RWPE1 (cell line): ENCODE results near the gene ATXN1.

Experiments used
- CTCF ChIA-PET: fragments of 350-600 bp; sonication (Branson Sonifier 250); formaldehyde crosslinking; extraction: SDS; loops from one replicate; lab custom pipeline; 2021; lab: Yijun Ruan, JAX
- POLR2A ChIA-PET: fragments of 400-600 bp; formaldehyde crosslinking; extraction: SDS; loops from one replicate; lab custom pipeline; 2020; ENCODE audit warnings: antibody characterized with exemption; ENCODE audit not compliant: low non-redundant PET; lab: Yijun Ruan, JAX
- DNase-seq: peaks from one replicate; pipeline ENCODE4 v3.0.0; 2012; ENCODE audit warnings: low spot score
- H3K27ac ChIP-seq: fragments of 450-650 bp; 2 replicates; pipeline ENCODE4 v1.5.1; 2017
- TF ChIP-seq, protein P1 (sequence below): fragments of 450-650 bp; conservative IDR thresholded peaks from 2 replicates; pipeline ENCODE4 v1.5.1; 2017; ENCODE audit warnings: low read depth, mild to moderate bottlenecking

Gene ATXN1

DNA sequence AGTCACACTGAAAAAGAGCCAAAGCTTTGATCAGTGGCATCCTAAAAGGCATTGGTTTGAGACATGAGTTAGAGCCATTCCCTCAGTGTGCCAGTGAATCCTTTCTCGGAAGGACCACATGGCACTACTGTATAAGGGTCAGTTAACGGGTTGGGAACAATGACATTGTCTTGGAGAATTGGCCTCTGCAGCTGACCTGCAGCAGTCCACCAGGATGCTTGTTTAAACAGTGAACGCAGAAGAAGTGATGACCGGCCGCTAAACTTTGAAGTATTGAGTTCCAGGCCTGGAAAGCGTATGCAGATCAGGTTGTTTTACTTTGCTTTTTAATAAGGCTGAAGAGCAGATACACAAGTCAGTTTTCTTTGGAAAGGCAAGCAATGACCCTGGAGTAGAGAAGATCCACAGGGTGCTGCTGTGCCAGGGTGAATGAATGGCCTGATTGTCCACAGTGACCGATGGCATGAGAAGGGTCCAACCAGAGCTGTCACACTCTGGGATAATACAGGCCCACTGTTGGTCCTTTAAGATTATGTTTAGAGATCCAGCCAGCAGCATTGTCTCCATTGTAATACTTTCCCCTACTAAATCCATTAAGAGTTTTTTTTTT, 465.1 kb downstream of the ATXN1 start:
- TF ChIP-seq, protein P1, sequence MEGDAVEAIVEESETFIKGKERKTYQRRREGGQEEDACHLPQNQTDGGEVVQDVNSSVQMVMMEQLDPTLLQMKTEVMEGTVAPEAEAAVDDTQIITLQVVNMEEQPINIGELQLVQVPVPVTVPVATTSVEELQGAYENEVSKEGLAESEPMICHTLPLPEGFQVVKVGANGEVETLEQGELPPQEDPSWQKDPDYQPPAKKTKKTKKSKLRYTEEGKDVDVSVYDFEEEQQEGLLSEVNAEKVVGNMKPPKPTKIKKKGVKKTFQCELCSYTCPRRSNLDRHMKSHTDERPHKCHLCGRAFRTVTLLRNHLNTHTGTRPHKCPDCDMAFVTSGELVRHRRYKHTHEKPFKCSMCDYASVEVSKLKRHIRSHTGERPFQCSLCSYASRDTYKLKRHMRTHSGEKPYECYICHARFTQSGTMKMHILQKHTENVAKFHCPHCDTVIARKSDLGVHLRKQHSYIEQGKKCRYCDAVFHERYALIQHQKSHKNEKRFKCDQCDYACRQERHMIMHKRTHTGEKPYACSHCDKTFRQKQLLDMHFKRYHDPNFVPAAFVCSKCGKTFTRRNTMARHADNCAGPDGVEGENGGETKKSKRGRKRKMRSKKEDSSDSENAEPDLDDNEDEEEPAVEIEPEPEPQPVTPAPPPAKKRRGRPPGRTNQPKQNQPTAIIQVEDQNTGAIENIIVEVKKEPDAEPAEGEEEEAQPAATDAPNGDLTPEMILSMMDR = no peak
- POLR2A ChIA-PET = no interaction called here
- DNase-seq = no peak
- no peak overlapping the region for H3K27ac ChIP-seq
- CTCF ChIA-PET = interaction anchor here (0.7 kb wide), 1 partner anchor 20 kb away, joined by 4 read pairs; no protein-coding TSS in a partner anchor

DNA sequence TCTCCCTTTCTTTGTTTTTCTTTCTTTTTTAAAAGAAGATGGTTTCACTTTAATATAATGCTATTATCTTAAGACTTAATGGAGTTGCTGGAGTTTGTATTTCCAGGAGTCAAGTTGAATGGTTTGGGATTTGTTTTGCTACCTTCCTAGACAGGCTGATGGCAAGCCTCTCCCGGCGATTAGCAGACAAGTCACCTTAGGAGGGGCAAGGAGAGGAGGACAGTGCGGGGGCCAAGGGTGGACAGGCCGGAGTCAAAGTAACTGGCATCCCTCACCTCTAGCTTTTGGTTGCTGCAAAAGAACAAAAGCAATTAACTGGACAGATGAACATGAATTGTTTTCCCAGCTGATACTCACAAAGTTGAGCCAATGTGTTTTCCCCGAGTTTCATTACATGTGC, 465.8 kb downstream of the ATXN1 start:
- CTCF ChIA-PET = no interaction called here
- TF ChIP-seq, protein P1 = no peak
- POLR2A ChIA-PET = no interaction called here
- H3K27ac ChIP-seq = no peak overlapping the region
- no peak for DNase-seq

DNA sequence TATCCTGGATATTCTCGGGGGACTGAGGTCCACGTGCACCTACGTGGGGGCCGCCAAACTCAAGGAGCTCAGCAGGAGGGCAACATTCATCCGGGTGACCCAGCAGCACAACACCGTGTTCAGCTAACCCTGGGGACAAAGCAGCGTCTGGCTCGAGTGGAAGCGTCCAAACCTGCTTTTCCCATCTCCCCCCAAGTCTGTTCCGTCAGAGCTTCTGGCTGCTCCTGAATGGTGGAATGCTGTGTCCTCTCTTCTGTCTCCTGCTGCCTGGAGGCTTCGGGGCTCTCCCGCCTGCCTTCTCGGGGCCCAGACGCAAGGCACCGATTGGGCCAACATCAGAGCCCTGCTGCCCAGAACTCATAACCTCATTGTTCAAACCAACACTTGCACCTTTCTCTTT, 466.2 kb downstream of the ATXN1 start:
- TF ChIP-seq, protein P1 = no peak
- CTCF ChIA-PET = no interaction called here
- POLR2A ChIA-PET = no interaction called here

DNA sequence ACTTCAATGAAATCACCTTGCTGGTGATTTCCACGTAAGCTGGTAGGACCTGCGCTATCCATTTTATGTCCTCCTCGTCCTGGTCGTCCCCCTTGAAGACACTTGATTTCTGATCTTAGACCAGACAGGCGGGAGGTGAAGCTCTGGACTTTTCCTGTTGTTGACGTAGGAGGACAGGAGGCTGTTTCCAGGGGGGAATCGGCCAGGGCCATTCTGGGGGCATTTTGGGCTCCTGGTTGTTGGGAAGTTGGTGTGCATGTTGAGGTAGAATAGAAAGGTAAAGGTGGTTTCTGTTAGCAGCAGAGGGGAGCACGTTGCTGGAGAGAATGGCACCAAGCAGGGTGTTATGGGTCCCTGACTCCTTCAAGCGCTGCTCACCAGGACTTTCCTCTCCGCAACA, 466.9 kb downstream of the ATXN1 start:
- ChIA-PET CTCF (no interaction called here), POLR2A (no interaction called here)

More for the DNA sequence above, 466.2 kb downstream of the ATXN1 start:
- no peak for DNase-seq
- H3K27ac ChIP-seq = no peak overlapping the region

DNA sequence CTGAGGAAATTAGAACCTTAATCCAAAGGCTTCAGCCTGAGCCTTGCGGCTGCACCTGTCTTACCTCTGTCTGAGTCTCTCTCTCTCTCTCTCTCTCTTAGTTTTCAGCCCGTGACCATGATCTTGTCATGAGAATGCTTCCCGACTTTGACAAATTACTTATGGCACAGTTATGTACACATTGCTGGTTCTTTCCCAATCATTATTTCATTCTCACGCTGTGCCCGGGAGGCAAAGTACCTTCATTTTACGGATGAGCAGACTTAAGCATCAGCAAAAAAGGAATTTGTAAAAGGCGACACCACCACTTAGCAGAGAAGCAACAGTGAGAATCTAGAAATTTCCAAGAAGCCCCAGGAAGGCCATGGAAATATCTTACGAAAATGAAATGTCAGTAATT, 468.3 kb downstream of the ATXN1 start:
- CTCF ChIA-PET = interaction anchor here (0.7 kb wide), 1 partner anchor 23 kb away, joined by 7 read pairs; no protein-coding TSS in a partner anchor
- TF ChIP-seq, protein P1 = no peak
- H3K27ac ChIP-seq = no peak overlapping the region
- POLR2A ChIA-PET = no interaction called here
- no peak for DNase-seq

More for the DNA sequence above, 466.9 kb downstream of the ATXN1 start:
- no peak for DNase-seq
- TF ChIP-seq, protein P1 = no peak
- no peak overlapping the region for H3K27ac ChIP-seq

DNA sequence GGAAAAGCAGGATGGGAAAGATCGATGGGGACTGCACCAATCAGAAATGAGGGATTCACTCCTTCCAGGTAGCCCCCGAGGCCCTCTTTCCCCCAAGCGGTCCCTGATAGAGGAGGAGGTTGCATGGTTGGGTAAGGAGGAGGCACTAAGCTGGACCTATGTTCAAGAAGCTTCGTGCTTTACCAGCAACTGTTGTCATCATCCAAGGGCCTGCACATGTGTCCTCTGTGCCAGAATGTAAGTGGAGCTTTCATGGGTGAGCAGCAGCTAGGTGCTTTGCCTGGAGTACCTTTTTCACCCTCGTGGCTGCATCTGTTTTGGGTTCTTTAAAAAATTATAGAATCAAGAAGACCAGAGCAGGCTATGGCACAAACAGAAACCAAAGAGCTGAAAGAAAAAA, 468.8 kb downstream of the ATXN1 start:
- POLR2A ChIA-PET = no interaction called here

More for the DNA sequence above, 468.8 kb downstream of the ATXN1 start:
- TF ChIP-seq, protein P1 = no peak
- no peak overlapping the region for H3K27ac ChIP-seq
- no peak for DNase-seq
- CTCF ChIA-PET = interaction anchor here (0.7 kb wide), 1 partner anchor 24 kb away, joined by 7 read pairs; no protein-coding TSS in a partner anchor
